Loucy (cell line): ENCODE data around the gene THSD8.

ENCODE experiments used
- CTCF ChIP-seq: fragments of 200-600 bp; sonication (generic); conservative IDR thresholded peaks from 2 replicates; pipeline ENCODE4 v1.5.1; 2014; ENCODE audit warnings: mild to moderate bottlenecking, antibody characterized with exemption, low read length
- EZH2phosphoT487 ChIP-seq: fragments of 200-600 bp; IDR thresholded peaks from 2 replicates; pipeline ENCODE4 v1.6.1; 2018; ENCODE audit warnings: antibody characterized with exemption, mild to moderate bottlenecking, moderate library complexity, borderline replicate concordance

DNA sequence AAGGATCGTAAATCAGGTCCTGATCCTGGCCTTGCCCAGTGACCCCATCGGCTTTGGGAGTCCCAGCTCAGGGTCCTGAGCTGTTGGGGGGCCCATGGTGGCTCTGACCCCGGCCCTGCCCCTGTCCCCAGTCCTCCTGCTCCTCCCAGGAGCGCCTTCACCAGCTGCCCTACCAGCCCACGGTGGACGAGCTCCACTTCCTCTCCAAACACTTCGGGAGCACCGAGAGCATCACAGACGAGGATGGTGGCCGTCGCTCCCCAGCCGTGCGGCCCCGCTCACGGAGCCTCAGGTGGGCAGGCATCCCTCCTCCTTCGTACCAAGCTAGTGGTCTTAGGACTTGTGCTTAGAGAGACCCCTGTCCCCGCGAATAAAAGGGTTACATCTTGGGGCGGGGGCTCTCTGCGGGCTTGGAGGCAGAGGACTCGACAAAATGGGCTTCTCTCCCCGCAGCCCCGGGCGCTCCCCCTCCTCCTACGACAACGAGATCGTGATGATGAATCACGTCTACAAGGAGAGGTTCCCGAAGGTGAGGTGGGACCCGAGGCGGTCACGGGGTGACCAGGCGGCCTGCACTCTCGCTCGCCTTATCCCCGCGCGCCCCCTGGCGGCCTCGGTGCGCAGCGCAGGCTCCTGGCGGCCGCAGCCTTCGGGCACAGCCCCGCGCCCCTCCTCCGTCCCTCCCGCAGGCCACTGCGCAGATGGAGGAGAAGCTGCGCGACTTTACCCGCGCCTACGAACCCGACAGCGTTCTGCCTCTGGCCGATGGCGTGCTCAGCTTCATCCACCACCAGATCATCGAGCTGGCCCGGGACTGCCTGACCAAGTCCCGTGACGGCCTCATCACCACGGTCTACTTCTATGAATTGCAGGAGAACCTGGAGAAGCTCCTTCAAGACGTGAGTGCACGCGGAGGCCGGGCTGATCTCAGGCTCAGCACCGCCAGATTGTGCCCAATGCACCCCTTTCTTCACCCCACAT lies 45.6 kb downstream of the THSD8 start:
- TF ChIP-seq CTCF = peak; percentile 91
- TF ChIP-seq EZH2phosphoT487 = no peak
